ENCODE data around the gene NUBP2. TPM values are rescaled to one million over a fixed set of nuclear protein-coding genes. Genes with fewer than 3 reads are reported as not detected.

NUBP2 gene
- total and polyA plus RNA-seq, 2 donors (not counting 1 experiment from before 2014, with no cell fraction given) = 13.5 to 43.6 TPM

GRCh38 chr16:1800701-1801100 is 17.9 kb downstream of the NUBP2 start:
- H3K4me2 ChIP-seq (ENCODE audit: extremely low read depth, insufficient read depth, low read length) = no peak overlapping the region
- H2AFZ ChIP-seq (ENCODE audit: low read length) = no peak overlapping the region
- H3K27me3 ChIP-seq (ENCODE audit: control insufficient read depth, insufficient read depth, low read length) = no peaks in the 10 kb centered on the region
- no peaks in the 10 kb centered on the region for H3K79me2 ChIP-seq (ENCODE audit: control insufficient read depth, insufficient read depth, low read length)
- H4K20me1 ChIP-seq (ENCODE audit: control insufficient read depth, extremely low read depth, insufficient read depth, low read length) = no peaks in the 10 kb centered on the region
- no peaks in the 10 kb centered on the region for H3K4me1 ChIP-seq (ENCODE audit: control insufficient read depth, extremely low read depth, insufficient read depth, low read length)
- H3K36me3 ChIP-seq (ENCODE audit: control insufficient read depth, insufficient read depth, low read length) = no peaks in the 10 kb centered on the region
- no peak overlapping the region for H3K27ac ChIP-seq (ENCODE audit: insufficient read depth, low read length)
- H3K9ac ChIP-seq (ENCODE audit: insufficient read depth, low read length) = no peak overlapping the region
- no peaks in the 10 kb centered on the region for H3K9me3 ChIP-seq (ENCODE audit: control insufficient read depth, insufficient read depth, low read depth, low read length)
- no peak overlapping the region for H3K4me3 ChIP-seq (replicated peaks in 1 of 4; ENCODE audit: control extremely low read depth in 1 of 4, insufficient read depth in 1 of 4, low read depth in 3 of 4, low read length in 4 of 4)
- DNase-seq (ENCODE audit: low read depth in 2 of 2) = no peak
- no peak for TF ChIP-seq EZH2 (IDR thresholded peaks at IDR 0.05; ENCODE audit: low read length, missing control alignments)
- TF ChIP-seq, protein P1, sequence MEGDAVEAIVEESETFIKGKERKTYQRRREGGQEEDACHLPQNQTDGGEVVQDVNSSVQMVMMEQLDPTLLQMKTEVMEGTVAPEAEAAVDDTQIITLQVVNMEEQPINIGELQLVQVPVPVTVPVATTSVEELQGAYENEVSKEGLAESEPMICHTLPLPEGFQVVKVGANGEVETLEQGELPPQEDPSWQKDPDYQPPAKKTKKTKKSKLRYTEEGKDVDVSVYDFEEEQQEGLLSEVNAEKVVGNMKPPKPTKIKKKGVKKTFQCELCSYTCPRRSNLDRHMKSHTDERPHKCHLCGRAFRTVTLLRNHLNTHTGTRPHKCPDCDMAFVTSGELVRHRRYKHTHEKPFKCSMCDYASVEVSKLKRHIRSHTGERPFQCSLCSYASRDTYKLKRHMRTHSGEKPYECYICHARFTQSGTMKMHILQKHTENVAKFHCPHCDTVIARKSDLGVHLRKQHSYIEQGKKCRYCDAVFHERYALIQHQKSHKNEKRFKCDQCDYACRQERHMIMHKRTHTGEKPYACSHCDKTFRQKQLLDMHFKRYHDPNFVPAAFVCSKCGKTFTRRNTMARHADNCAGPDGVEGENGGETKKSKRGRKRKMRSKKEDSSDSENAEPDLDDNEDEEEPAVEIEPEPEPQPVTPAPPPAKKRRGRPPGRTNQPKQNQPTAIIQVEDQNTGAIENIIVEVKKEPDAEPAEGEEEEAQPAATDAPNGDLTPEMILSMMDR (conservative IDR thresholded peaks at IDR 0.05 in 1 of 2, IDR thresholded peaks at IDR 0.05 in 1 of 2; ENCODE audit: low read depth in 1 of 2, low read length in 2 of 2) = no peak

DNA sequence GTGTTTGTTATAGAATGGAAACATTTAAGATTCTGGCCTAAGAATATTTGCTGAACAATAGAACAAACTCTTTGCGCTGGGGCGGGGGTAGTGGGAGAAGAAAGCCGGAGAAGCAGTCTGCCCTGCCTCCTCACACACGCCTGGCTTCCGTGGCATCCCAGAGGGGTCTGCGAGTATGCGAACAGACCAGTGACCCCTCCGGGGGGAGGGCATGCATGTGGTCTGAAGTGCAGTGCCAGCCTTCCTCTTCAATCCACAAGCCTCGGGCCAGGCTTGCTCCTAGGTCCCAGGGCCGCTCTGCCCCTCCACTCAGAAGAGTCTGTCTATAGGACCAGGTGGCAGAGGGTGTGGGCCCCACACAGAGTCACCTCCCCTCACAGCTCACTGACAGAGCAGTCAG is 24.9 kb downstream of the NUBP2 start:
- H3K4me2 ChIP-seq (ENCODE audit: extremely low read depth, insufficient read depth, low read length) = no peak overlapping the region
- no peaks in the 10 kb centered on the region for H3K9me3 ChIP-seq (ENCODE audit: control insufficient read depth, insufficient read depth, low read depth, low read length)
- H3K27me3 ChIP-seq (ENCODE audit: control insufficient read depth, insufficient read depth, low read length) = no peaks in the 10 kb centered on the region
- no peaks in the 10 kb centered on the region for H4K20me1 ChIP-seq (ENCODE audit: control insufficient read depth, extremely low read depth, insufficient read depth, low read length)
- no peak overlapping the region for H3K9ac ChIP-seq (ENCODE audit: insufficient read depth, low read length)
- no peak overlapping the region for H3K4me3 ChIP-seq (replicated peaks in 1 of 4; ENCODE audit: control extremely low read depth in 1 of 4, insufficient read depth in 1 of 4, low read depth in 3 of 4, low read length in 4 of 4)
- no peak for DNase-seq (ENCODE audit: low read depth in 2 of 2)
- H3K79me2 ChIP-seq (ENCODE audit: control insufficient read depth, insufficient read depth, low read length) = no peaks in the 10 kb centered on the region
- H3K36me3 ChIP-seq (ENCODE audit: control insufficient read depth, insufficient read depth, low read length) = peaks cover 5% of the 10 kb centered on the region
- no peak overlapping the region for H2AFZ ChIP-seq (ENCODE audit: low read length)
- no peaks in the 10 kb centered on the region for H3K4me1 ChIP-seq (ENCODE audit: control insufficient read depth, extremely low read depth, insufficient read depth, low read length)
- TF ChIP-seq, protein P1 (conservative IDR thresholded peaks at IDR 0.05 in 1 of 2, IDR thresholded peaks at IDR 0.05 in 1 of 2; ENCODE audit: low read depth in 1 of 2, low read length in 2 of 2) = no peak
- H3K27ac ChIP-seq (ENCODE audit: insufficient read depth, low read length) = no peak overlapping the region

DNA sequence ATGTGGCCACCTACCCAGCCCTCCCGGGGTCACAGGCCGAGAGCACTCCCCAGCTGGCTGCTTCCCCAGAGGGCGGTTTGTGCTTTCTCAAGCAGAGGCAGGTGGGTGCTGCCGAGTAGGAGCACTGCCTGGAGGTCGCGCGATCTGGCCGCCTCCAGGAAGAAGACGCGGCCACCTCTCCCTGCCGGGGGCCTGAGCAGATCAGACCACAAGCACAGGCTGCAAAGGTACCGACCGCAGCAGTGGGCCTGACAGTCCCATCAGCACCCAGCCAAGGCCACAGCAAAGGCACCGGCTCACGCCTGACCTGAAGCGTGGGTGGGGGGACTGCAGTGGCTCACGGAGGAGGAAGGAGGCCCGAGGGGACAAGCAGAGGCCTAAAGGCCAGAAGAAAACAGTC is 25.9 kb downstream of the NUBP2 start:
- no peak for DNase-seq (ENCODE audit: low read depth in 2 of 2)
- Histone ChIP-seq H4K20me1 (ENCODE audit: control insufficient read depth, extremely low read depth, insufficient read depth, low read length) (no peaks in the 10 kb centered on the region), H3K27ac (ENCODE audit: insufficient read depth, low read length) (no peak overlapping the region), H3K27me3 (ENCODE audit: control insufficient read depth, insufficient read depth, low read length) (no peaks in the 10 kb centered on the region), H3K36me3 (ENCODE audit: control insufficient read depth, insufficient read depth, low read length) (peaks cover 5% of the 10 kb centered on the region), H3K9me3 (ENCODE audit: control insufficient read depth, insufficient read depth, low read depth, low read length) (no peaks in the 10 kb centered on the region), H3K9ac (ENCODE audit: insufficient read depth, low read length) (no peak overlapping the region), H3K4me1 (ENCODE audit: control insufficient read depth, extremely low read depth, insufficient read depth, low read length) (peaks cover 3% of the 10 kb centered on the region), H3K79me2 (ENCODE audit: control insufficient read depth, insufficient read depth, low read length) (no peaks in the 10 kb centered on the region), H2AFZ (ENCODE audit: low read length) (no peak overlapping the region), H3K4me3 (replicated peaks in 1 of 4; ENCODE audit: control extremely low read depth in 1 of 4, insufficient read depth in 1 of 4, low read depth in 3 of 4, low read length in 4 of 4) (no peak overlapping the region), H3K4me2 (ENCODE audit: extremely low read depth, insufficient read depth, low read length) (no peak overlapping the region)
- TF ChIP-seq EZH2 (IDR thresholded peaks at IDR 0.05; ENCODE audit: low read length, missing control alignments) = no peak
- TF ChIP-seq, protein P1 (conservative IDR thresholded peaks at IDR 0.05 in 1 of 2, IDR thresholded peaks at IDR 0.05 in 1 of 2; ENCODE audit: low read depth in 1 of 2, low read length in 2 of 2) = no peak

All from fibroblast of lung (primary cell).